ENCODE measurements around the gene BMP8B.
A peak's percentile ranks its signal among the peaks of the same experiment; 100 is the strongest.
"Not testable (repeated sequence)": the region's sequence is repeated elsewhere in the genome, so short reads cannot be mapped to it uniquely, and the experiment has no call there.

Gene BMP8B

GRCh38 chr1:39816415-39817090 lies 27.9 kb upstream of the BMP8B start:
- peak in 1 of 2 donors; percentile 34 for DNase-seq (ENCODE audit: low read depth in 2 of 2)

DNA sequence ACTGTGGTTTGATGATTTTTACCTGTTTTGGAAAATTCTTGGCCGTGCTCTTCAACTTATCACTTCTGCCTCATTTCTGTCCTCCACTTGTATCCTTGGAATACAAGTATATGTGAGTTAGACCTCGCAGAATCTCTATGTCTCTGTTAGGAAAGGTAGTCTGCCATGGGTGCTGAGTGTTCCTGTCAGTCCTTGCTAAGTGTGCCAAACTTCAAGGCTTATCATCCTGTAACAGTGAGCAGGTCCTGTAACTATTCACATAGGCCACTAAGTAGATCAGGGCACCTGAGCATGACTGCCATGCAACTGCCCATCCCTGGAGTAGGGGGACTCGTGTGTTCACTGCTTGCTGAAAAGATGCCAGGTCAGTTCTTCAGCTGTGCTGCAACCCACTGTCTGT lies 24.2 kb upstream of the BMP8B start:
- no peak for DNase-seq (ENCODE audit: low read depth in 2 of 2)

DNA sequence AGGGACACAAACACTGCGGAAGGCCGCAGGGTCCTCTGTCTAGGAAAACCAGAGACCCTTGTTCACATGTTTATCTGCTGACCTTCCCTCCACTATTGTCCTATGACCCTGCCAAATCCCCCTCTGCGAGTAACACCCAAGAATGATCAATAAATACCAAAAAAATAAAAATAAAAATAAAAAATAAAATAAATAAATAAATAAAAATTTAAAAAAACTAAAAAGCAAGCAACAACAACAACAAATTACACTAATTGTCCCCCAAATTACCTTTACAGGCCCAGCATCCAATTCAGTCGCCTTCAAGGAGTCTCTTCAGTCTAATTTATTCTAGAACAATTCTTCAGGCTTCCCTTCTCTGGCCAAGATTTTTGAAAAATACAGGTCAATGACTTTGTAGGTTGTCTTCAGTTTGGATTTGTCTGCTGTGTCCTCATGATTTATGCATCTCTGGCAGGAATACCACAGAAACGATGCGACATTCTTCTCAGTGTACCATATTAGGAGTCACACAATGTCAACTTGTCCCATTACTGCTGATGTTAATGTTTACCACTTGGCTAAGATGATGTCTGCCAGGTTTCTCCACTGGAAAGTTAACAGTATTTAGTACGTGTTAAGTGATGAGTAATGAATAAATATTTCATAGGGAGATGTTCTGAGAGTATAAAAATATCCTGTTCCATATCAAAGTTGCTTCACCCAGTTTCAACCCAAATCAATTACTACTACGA lies 20.3 kb upstream of the BMP8B start:
- DNase-seq (ENCODE audit: low read depth in 2 of 2), result no peak

- no peak for DNase-seq (ENCODE audit: low read depth in 2 of 2)
Measured at GRCh38 chr1:39805385-39805784, 16.7 kb upstream of the BMP8B start.

- no peak for DNase-seq (ENCODE audit: low read depth in 2 of 2)
Measured at GRCh38 chr1:39802496-39803260, 14.0 kb upstream of the BMP8B start.

DNA sequence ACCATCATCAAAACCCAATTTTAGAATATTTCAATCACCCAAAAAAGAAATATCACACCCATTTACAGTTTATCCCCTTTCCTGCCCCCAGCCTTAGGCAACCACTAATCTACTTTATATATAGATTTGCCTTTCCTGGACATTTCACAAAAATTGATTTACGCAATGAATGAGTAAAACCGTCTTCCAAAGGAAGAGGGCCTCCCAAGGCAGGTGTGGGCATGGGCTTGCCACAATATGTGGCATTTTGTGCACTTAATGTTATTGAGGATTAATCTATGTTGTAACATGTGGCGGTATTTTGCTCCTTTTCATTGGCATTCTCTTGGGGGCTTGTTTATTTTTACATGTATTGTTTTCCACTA lies 11.8 kb upstream of the BMP8B start:
- DNase-seq (ENCODE audit: low read depth in 2 of 2), result no peak

- peak; percentile 32 to 35 for DNase-seq (ENCODE audit: low read depth in 2 of 2)
Measured at GRCh38 chr1:39799770-39800470, 11.3 kb upstream of the BMP8B start.

GRCh38 chr1:39798859-39799769 lies 10.4 kb upstream of the BMP8B start:
- peak; percentile 69 to 88 for DNase-seq (ENCODE audit: low read depth in 2 of 2)

- no peak for DNase-seq (ENCODE audit: low read depth in 2 of 2)
Measured at GRCh38 chr1:39795651-39796050, 7.0 kb upstream of the BMP8B start.

DNA sequence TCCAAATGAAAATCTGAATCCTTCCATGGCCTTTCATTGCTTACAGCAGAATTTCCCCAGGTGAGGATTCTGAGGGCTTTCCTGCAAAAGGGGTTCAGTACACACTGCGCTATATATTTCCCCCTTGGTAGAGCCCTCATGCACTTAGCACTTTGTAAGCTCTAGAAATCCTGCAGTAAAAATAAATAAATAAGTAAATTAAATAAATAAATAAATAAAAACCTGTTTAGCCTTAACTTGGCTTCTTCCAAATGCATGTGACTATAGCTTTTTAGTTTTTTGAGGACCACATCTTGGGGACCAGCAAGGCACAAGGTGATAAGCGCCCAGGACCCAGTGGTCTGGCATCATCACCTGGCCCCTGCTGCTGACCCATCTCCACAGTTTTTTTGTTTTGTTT lies 3.2 kb upstream of the BMP8B start:
- DNase-seq (ENCODE audit: low read depth in 2 of 2), result no peak

- DNase-seq (ENCODE audit: low read depth in 2 of 2), result no peak
Measured at GRCh38 chr1:39789571-39790110, 976 bp upstream of the BMP8B start.

DNA sequence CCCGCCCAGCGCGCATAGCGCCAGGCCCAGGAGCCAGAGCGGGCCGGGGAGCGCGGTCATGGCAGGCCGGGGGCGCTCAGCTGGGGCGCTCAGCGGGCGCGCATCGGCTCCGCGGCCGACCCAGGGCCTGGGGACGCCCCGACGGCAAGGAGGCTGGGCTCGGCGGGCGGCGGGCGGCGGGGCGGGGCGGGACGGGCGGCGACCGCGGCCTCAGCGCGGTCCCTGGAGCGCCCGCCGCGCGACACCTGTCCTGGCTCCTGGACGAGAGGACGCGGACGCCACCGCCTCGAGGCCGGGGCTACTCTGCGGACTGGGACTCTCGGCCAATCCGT lies 273 bp downstream of the BMP8B start:
- DNase-seq (ENCODE audit: low read depth in 2 of 2), result no peak

DNA sequence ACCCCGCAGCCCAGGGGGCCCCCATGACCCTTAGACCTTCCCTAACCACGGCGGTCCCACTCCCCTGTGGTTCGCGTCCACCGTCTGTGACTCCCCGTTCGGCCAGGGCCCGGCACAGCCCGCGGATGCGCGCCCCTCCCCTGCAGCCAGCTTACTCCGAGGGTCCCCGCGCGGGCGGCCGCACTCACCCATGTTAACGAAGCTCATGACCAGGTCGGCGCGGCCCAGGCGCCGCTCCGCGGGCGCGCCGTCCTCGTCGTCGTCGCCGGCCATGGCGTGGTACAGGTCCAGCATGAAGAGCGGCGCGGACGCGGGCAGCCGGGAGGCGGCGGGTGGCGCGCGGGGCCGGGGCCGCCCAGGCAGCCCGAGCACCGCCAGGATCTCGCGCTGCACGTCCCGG lies 701 bp downstream of the BMP8B start:
- DNase-seq (ENCODE audit: low read depth in 2 of 2), result not testable (repeated sequence)

GRCh38 chr1:39787468-39787867 lies 1.2 kb downstream of the BMP8B start:
- no peak for DNase-seq (ENCODE audit: low read depth in 2 of 2)

GRCh38 chr1:39787108-39787375 lies 1.6 kb downstream of the BMP8B start:
- DNase-seq (ENCODE audit: low read depth in 2 of 2), result not testable (repeated sequence)

- DNase-seq (ENCODE audit: low read depth in 2 of 2), result not testable (repeated sequence)
Measured at GRCh38 chr1:39786303-39787107, 2.2 kb downstream of the BMP8B start.

DNA sequence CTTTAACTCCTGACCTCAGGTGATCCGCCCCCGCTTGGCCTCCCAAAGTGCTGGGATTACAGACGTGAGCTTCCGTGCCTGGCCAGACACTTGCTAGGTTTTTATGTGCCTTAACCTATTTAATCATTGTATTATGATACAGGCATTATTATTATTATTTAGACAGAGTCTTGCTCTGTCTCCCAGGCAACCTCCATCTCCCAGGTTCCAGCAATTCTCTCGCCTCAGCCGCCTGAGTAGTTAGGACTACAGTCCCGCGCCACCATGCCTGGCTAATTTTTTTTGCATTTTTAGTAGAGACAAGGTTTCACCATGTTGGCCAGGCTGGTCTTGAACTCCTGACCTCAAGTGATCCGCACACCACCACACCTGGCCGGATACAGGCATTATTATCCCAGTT lies 6.0 kb downstream of the BMP8B start:
- DNase-seq (ENCODE audit: low read depth in 2 of 2), result not testable (repeated sequence)

- no peak for DNase-seq (ENCODE audit: low read depth in 2 of 2)
Measured at GRCh38 chr1:39782103-39782502, 6.6 kb downstream of the BMP8B start.

- no peak for DNase-seq (ENCODE audit: low read depth in 2 of 2)
Measured at GRCh38 chr1:39781349-39781715, 7.3 kb downstream of the BMP8B start.

GRCh38 chr1:39779821-39780220 lies 8.8 kb downstream of the BMP8B start:
- DNase-seq (ENCODE audit: low read depth in 2 of 2), result no peak

Measured in stimulated activated CD8-positive, alpha-beta memory T cell treated with anti-CD3 and anti-CD28 coated beads, Interleukin-15, amount 100 ng/mL, for 4 hours (primary cell).